Dedifferentiated amniotic fluid mesenchymal stem cell (primary cell): Measurements from ENCODE around the gene ADGRL3.
"Not testable (repeated sequence)": the region's sequence is repeated elsewhere in the genome, so short reads cannot be mapped to it uniquely, and the experiment has no call there.

Source experiments
- DNase-seq: peaks from one replicate; pipeline ENCODE4 v3.0.0-alpha.2; 2016; ENCODE audit errors: extremely low spot score

ADGRL3 gene

DNA sequence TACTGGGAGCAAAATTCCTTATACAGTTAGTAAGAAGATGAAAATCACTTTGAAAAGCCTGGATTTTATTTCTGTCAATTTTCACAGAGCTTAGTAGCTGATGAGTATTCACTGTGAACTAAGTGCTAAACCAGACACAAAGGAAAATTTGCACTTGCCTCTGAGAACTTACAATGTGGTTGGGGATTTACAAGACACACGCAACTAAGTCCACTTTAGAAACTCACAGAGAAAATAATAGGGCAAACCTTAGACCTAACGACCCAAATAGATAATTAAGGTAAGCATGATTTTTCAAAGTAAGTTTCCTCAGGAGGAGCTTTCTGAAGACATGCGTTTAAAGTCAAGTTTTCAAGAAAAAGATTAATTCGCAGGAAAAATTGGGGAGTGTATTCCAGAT, 708.9 kb downstream of the ADGRL3 start:
- DNase-seq: no peak

DNA sequence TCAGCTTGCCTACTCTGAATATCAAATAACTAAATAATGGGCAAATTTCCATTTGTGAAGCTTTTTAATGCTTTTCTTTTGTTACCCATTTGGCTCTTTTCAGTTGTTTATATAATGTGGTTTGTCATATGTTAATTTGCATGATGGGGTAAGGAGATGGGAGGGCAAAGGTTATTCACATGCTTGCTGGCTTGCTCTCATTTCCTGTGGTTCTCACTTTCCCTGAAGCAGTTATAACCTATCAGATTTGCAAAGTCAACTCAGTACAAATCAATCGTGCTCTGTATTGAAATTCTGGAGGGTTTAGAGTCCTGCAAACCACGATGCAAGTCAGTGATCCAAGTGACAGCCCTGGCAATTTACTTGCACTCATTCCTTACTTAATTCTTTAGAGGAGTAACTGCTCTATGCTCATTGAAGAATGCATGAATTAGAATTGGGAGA, 711.2 kb downstream of the ADGRL3 start:
- DNase-seq: no peak

DNA sequence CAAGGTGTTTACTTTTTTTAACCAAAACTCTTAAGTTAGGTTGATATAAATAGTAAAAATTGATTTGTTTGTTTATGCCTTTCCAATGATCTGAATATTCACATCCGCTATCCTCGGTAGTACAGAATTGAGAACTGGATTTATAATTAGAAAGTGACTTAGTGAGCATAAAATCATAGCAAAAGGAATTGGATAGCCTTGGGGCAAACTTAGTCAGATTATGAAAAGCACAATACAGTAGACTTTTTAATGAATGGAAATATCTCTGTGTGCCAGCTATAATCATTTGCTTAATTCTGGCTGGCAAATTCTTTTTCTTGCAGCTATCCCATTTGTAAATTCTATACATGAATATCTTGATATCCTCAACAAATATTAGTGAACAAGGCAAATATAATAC, 713.5 kb downstream of the ADGRL3 start:
- DNase-seq: no peak

DNA sequence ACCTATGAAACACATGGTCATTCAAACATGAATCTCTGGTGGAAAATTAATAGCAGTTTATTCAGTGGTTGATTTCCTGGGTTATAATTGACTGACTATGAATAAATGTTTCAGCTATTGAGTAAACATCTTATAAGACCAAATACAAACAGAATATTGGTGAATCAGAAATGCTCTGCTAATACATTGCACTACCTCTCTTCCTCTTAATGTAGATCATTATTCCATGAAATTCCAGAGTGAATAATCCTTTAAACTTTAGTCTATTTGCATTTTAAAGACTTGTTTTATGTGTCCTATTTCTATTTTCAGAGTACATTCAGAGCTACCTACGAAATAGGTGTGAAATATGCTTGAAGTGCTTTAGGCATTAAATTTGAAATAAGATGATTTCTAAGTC, 715.4 kb downstream of the ADGRL3 start:
- no peak for DNase-seq

DNA sequence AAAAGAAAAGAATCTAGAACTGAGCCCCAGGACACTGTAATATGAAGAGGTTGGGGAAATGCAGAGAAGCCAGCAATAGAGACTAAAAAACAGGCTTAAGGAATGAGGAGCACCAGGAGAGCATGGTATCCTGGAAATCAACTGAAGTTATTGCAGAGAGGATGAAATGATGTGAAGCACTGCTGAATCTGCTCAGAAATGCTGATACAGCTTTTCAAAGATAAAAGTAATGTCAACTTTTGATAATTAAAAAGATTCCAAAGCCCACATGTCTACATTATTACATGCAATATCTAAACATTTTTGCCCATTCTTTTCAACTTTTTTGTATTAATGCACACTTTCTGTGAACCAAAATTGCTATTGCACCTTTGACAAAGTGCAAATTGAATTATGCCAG, 718.4 kb downstream of the ADGRL3 start:
- no peak for DNase-seq

DNA sequence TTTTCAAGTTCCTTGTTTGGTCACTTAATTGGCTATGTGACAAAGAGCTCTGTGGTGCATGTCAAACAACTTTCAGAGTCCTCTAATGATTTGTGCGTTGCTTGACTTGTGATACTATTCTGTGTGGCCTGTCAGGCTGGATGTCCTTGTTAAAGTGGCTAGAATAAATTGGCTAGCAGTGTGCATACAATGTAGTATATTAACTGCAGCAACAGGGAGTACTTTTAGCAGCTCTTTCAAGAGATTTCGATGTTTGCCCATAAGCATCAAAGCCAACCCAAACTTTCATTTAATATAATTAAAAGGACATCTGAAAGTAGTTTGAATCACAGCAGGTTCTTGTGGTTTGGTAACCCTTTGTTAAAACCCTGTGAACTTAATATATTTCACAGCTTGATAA, 718.9 kb downstream of the ADGRL3 start:
- no peak for DNase-seq

DNA sequence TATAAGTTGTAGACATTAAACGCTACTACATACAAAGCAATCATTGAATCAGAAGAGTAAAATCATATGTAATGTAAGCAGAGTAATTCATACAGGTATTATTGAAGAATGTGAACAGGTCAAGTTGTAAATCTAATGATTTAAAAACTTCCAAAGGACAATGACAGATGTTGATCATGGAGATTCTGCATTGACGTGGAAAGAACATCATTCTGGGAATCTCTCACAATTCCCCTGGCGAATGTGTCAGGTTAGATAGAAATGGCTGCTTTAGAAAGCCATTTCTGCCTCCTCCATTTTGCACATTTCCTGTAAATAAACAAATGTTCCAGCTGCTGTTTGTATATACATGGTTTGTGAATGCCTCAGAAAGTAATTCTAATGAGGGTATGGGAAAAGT, 719.4 kb downstream of the ADGRL3 start:
- no peak for DNase-seq

DNA sequence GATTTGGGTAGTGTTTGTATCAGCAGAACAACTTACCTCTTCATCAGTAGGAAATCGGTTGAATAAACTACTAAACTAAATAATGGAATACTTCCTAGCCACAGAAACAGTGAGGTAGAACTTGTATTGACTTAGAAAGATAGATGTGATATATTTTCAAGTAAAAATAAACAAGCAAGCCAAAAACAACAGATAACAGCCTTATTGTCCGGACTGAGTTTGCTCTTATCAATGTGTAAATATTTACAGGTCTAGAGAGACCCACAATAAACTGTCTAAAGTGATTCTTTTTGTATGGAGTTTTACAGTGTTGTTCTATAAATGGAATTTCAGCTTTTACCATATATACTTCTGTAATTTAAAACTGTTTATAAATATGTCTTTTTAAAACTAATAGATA, 721.8 kb downstream of the ADGRL3 start:
- DNase-seq: no peak

DNA sequence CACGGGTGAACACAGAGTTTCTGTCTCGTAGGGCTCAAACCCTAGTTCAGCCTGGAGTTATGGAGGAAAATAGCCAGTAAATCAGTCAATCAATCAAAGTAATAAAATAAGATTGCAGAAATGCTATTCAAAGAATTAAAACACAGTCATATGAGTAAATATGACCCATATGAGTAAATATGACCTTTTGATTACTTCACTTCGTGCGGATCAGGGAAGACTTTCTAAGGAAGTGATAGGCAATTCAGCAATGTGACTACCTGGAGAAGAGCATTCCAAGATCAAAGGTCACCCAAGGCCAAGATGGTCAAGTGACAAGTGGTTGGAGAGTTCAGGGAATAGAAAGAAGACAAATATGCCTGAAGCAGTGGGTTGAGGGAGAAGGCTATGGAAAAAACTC, 722.6 kb downstream of the ADGRL3 start:
- no peak for DNase-seq

DNA sequence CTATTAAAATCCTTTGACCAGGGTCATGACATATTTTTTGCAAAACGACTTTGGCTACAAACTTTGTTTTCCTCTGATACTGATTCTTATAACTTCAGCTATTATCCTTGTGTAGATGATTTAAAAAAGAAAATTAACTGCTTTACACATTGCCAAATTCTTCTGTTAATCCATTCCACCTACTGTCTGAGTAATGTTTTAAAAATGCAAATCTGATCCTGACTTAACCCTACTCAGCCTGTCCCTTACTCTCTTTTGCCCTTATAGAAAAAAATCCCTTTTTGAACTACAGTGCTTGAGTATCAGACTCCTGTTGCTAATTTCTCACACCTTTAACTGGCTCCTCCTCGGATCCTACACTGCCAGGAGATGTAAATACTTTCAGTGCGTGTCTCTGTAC, 723.1 kb downstream of the ADGRL3 start:
- DNase-seq: no peak

DNA sequence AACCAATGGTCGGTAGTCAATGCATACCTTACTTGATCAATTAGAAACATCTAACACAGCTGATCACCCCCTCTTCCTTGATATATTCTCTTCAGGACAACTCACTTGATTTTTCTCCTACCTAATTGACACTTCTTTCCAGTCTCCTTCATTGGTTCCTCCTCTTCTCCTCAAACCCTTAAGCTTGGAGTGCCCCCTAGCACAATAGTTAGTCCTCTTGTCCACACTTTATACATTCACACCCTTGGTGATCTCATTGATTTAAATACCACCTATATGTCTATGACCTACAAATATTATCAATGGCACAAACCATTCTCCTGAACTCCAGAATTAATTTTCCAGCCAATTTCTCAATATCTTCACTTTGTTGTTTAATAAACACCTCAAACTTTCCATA, 724.0 kb downstream of the ADGRL3 start:
- DNase-seq: no peak

DNA sequence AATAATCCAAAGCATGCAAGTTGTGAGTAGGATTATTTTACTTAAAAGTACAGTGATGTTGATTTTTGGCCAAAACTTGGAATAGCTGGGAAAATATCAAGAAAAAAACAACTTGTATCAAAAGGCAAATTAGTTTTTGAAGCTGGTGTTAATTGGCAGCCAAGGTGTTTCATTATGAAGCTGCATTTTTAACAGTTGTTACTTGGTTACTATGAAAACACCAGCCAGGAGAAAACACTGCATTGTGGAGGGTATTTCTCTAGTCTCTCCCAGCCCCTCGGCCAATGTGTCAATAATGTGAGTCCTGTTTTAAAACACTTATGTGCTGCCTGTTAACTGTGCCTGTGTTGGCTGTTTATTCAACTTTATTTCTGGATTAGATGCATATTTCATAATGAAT, 733.4 kb downstream of the ADGRL3 start:
- DNase-seq: no peak

DNA sequence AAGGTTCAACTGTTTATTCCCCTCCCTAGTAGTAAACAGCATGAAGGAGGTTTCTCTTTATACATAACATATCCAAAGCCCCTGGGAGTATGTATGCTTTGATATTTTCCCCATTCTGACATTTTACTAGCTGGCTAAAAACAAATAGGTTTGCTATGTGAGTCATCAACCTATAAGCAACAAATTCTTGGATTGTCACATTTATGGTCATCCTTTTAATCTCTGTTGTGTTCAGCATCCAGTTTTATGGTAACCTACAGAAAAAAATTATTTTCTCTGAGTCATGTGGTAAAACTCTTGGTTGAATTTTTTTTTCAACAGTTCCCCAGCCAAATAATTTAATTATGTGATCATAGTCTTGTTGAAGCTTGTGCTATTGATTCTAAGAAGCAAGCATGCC, 734.1 kb downstream of the ADGRL3 start:
- DNase-seq: no peak

DNA sequence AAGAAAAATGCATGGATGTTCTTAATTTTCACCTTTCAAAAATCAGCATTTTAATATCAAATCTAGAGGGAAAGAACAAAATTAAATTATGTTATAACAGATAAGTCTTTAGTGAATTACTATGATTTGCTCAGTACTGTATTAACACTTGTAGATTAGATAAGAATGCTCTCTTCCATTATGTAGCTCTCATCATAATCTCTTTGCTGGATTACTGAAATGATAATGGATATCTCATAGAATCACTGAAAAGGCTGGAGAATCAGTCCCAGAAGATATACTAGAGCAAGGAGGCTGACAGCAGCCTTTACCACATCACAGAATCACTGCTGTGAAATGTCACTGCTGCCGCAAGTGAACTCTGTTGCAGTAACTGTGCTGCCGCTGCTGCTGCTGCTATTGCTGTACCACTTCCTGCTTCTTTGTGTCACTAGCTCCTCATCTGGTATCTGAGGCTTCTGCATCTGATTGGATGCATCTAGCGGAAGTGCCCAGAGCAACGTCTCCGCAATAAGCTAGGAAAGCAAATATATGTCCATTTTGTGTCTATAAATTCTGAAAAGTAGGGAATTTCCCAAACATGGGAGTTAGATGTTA, 738.2 kb downstream of the ADGRL3 start:
- DNase-seq: no peak

DNA sequence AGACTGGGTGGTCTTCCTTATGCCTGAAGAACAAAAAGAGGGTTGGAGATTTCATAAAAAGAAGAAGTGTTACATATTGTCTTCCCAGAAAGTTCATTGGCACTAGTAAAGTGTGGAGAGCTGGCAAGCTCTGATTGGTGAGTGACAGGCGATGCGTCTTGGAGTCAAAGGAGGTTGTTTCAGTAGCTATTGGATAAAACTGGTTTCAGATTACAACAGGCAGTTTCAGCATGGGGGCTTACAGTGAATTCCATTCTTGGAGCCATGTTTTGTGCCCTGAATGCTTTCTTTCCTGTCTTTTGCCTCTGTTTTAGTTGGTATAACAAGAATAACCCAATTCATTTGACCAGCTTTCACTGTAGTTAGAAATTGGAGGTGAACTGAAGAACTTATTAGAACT, 750.5 kb downstream of the ADGRL3 start:
- no peak for DNase-seq

DNA sequence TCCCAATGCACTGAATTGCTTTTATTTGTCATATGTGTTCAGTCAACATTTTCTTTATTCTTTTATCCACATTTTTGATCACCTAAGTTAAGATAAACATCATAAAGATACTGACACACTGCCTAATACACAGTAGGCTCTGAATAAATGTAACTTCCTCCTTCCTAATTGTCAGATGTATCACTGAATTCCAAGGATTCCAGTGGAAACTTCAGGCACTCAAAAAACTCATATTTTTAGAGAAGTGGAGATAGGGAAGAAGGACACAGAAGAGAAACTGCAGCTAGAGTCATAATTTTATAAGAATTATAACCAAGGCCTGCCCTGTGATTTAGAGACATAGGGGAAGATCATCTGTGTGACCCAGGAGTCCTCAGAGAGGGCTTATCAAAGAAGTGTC, 753.3 kb downstream of the ADGRL3 start:
- no peak for DNase-seq

DNA sequence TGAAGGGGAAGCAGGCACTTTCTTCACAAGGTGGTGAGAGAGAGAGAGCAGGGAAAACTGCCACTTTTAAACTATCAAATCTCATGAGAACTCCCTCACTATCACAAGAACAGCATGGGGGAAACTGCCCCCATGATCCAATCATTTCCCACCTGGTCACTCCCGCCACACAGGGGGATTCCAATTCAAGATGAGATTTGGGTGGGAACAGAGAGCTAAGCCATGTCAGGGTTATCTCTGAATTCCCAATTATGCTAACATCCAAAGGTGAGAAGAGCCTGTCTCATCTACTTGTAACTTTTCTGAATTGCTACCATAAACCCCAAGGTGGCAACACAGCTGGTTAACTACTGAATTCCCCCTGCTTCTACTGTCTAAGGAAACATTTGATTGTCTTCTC, 758.5 kb downstream of the ADGRL3 start:
- DNase-seq: no peak

DNA sequence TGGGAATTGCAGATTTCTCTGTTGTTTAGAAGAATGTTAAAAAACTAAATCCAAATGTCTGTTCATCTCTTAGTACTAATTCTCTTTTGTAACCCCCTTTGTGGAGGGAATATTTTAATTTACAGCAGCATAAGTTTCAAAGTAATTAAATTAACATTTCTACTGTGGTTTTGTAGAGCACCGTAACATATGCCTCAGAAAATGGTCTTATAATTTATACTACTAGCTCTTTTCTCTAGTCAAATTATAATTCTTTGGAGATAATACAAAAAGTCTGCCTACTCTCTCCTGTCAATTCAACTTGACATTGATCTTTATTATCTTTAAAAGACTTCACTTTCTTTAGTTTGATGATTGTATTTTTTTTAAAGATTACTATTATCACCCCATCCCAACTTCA, 759.0 kb downstream of the ADGRL3 start:
- no peak for DNase-seq

DNA sequence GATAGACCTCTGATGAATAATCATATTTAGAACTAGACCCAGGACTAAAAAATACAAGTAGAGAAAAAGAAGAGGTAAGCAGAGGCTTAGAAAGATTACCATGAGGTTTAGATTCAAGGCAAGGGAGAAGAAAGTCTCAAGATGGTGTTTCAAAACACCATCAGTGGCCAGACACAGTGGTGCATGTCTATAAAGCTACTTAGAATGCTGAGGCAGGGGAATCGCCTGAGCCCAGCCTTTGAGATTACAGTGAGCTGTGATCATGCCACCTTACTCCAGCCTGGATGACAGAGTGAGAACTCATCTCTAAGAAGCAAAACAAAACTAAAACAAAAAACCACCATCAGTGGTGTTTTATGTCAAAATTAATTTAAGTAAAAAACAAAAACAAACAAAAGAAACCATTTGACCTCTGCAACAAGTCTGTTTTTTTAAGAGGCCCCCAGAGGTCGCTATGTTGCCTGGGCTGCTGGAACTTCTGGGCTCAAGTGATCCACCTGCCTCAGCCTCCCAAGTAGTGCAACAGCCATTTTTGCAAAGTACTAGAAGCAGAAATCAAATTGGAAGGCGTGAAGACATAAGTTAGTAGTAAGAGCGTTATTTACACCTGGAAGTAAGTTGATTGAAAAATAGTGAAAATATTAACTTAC, 784.3 kb downstream of the ADGRL3 start:
- no peak for DNase-seq

DNA sequence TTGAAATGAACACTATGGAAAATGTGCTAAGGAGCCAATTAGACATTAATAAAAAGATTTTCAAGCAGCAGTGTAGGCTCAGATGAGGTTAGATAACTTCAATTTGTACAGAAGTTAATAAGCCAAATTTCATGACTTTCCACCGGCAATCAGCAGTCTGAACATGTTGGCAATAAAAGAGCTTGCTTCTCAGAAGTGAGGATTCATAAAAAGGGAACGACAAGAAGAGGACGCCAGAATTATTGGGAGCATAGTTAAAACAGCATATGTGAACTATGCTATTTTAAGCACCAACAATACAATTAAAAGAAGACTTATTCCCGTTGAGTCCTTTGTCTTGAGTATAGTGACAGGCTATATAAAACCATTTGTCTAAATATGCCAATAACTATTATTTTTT, 785.3 kb downstream of the ADGRL3 start:
- DNase-seq: no peak

DNA sequence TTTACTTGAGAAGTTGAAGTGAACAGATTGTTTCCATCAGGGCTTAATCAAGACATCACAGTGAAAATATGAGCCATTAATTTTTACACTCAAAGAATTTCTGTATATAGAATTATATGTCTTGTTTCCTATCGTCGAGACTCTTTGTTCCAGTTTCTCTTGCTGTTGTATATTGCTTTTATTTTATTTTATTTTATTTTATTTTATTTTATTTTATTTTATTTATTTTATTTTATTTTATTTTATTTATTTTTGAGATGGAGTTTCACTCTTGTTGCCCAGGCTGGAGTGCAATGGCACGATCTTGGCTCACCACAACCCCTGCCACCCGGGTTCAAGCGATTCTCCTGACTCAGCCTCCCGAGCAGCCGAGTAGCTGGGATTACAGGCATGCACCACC, 786.8 kb downstream of the ADGRL3 start:
- not testable (repeated sequence) for DNase-seq

DNA sequence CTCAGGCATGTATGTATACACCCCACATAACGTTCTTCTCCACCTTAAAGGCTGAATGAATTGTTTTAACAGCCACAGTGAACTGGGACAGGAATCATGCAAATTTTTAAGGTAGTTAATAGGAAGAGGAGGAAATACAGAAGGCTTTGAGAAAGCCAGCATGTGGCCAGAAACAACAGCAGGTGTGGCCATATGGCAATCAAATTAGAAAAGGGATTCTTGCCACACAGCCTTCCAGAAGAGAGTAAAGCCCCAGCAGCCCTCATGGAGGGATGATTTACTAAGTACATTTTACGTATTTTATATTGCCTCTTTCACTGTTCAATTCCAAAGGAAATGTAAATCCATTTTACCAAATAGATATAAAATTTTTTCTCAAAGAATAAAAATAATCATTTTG, 792.2 kb downstream of the ADGRL3 start:
- no peak for DNase-seq

DNA sequence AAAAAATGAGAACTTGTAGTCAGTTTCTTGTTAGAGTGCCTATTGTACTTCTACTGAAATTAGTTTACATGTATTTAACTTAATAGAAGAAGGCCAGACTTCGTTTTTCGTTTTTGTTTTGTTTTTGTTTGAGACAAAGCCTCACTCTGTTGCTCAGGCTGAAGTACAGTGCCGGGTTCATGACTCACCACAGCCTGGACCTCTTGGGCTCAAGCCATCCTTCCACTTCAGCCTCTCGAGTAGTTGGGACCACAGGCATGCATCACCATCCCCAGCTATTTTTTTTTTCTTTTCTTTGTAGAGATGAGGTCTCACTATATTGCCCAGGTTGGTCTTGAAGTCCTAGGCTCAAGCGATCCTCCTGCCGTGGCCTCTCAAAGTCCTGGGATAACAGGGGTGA, 793.9 kb downstream of the ADGRL3 start:
- no peak for DNase-seq

DNA sequence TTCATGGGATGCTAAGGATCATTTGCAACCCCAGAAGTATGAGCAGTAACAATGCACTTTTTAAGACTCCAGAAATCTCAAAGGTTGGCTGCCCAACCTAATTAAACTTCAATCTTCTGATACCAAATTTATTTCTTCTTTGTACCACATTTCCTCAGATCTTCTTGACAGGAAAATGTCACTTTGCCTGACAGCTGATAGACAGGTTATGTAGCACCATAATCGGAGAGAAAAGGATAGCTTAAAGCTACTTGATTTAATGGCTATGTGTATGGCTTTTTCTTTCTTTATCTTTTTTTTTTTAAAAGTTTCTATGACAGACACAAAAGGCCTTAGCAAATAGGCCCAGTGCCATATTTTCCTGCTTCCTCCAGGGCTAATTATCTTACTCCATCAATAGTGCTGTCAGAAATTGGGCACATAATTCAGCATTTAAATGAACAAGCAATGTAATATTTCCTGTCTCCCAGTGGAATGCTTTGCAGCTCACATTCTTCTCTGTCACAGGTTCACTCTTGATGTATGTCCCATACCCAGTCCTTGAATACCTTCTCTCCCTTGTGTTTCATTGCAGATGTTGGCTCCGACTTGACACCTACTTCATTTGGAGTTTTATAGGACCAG, 795.7 kb downstream of the ADGRL3 start:
- DNase-seq: no peak
